GM21528 (cell line): ENCODE results near the gene CA9.
A peak's percentile ranks its signal among the peaks of the same experiment; 100 is the strongest.

Experiments
- ATAC-seq: cut with Tn5 transposase; IDR thresholded peaks from one replicate; pipeline ENCODE4 v1.9.1; 2021; ENCODE audit warnings: mild to moderate bottlenecking, moderate library complexity; ENCODE audit not compliant: unreplicated experiment, low FRiP score

The CA9 gene

GRCh38 chr9:35650341-35651158 is 23.2 kb upstream of the CA9 start, which contains the start of gene SIT1:
SIT1 (minus strand) TSS chr9:35650931; CDS start chr9:35650853, 78 bp downstream.
- ATAC-seq: no peak

GRCh38 chr9:35651956-35652828 is 21.5 kb upstream of the CA9 start:
- no peak for ATAC-seq

GRCh38 chr9:35652829-35653209 is 20.9 kb upstream of the CA9 start:
- no peak for ATAC-seq

GRCh38 chr9:35653611-35654010 is 20.1 kb upstream of the CA9 start:
- no peak for ATAC-seq

GRCh38 chr9:35656348-35656747 is 17.4 kb upstream of the CA9 start:
- ATAC-seq: no peak

GRCh38 chr9:35656831-35657545 is 16.7 kb upstream of the CA9 start:
- no peak for ATAC-seq

- peak; percentile 86 for ATAC-seq
Measured at GRCh38 chr9:35657546-35658136, 16.1 kb upstream of the CA9 start, which contains the start of gene RMRP. RMRP (minus strand) TSS chr9:35658019.

GRCh38 chr9:35658137-35658967 is 15.4 kb upstream of the CA9 start, which contains the start of gene CCDC107:
CCDC107 (plus strand) TSS chr9:35658292; CDS start chr9:35658380, 88 bp downstream.
- peak; percentile 54 for ATAC-seq

GRCh38 chr9:35658968-35659220 is 14.8 kb upstream of the CA9 start:
- peak; percentile 0 for ATAC-seq

- ATAC-seq: no peak
Measured at GRCh38 chr9:35659340-35659739, 14.4 kb upstream of the CA9 start.

- ATAC-seq: no peak
Measured at GRCh38 chr9:35660966-35661415, 12.7 kb upstream of the CA9 start.

GRCh38 chr9:35661756-35662350 is 11.9 kb upstream of the CA9 start:
- ATAC-seq: no peak

GRCh38 chr9:35662437-35662836 is 11.3 kb upstream of the CA9 start:
- no peak for ATAC-seq

- peak; percentile 55 for ATAC-seq
Measured at GRCh38 chr9:35664531-35665470, 8.9 kb upstream of the CA9 start, which contains the start of gene ARHGEF39. ARHGEF39 (minus strand) TSS chr9:35665195; CDS start chr9:35665169, 26 bp downstream.

GRCh38 chr9:35665471-35665818 is 8.3 kb upstream of the CA9 start:
- no peak for ATAC-seq

GRCh38 chr9:35666045-35666444 is 7.7 kb upstream of the CA9 start:
- no peak for ATAC-seq

GRCh38 chr9:35666549-35666948 is 7.2 kb upstream of the CA9 start:
- no peak for ATAC-seq

GRCh38 chr9:35667939-35668338 is 5.8 kb upstream of the CA9 start:
- no peak for ATAC-seq
